Esophagus squamous epithelium (tissue), 5 donors: ENCODE results near the gene KAT6B. TPM values are rescaled to one million over a fixed set of nuclear protein-coding genes. Genes with fewer than 3 reads are reported as not detected.
A peak's percentile ranks its signal among the peaks of the same experiment; 100 is the strongest.

ENCODE experiments used
- DNase-seq: peaks from one replicate; lab custom pipeline; 2025; lab: John Stamatoyannopoulos, UW
- H3K27ac ChIP-seq, 4 donors: fragments of 200-600 bp; sonication (generic); one replicate each; pipeline ENCODE4 v1.5.1; 2016 to 2019; ENCODE audit warnings: mild to moderate bottlenecking in 1 of 4
- H3K27me3 ChIP-seq, 4 donors: fragments of 200-600 bp; sonication (generic); 1 replicate in 3 of 4; 2 replicates in 1 of 4; pipeline versions ENCODE4 v1.5.1 to v1.6.0; 2017 to 2021; ENCODE audit warnings: antibody characterized with exemption in 1 of 4
- H3K36me3 ChIP-seq, 3 donors: fragments of 200-600 bp; sonication (generic); one replicate each; pipeline ENCODE4 v1.5.1; 2016 to 2019
- H3K4me1 ChIP-seq, 3 donors: fragments of 200-600 bp; sonication (generic); one replicate each; pipeline ENCODE4 v1.5.1; 2017 to 2019
- H3K4me3 ChIP-seq, 4 donors: fragments of 200-600 bp; sonication (generic); 1 replicate in 3 of 4; 2 replicates in 1 of 4; pipeline ENCODE4 v1.5.1; 2016 to 2019; ENCODE audit warnings: mild to moderate bottlenecking in 2 of 4, moderate library complexity in 1 of 4
- H3K9me3 ChIP-seq, 3 donors: fragments of 200-600 bp; sonication (generic); one replicate each; pipeline ENCODE4 v1.5.1; 2016 to 2019
- POLR2A ChIP-seq, 4 donors: fragments of 450-650 bp; IDR thresholded peaks; one replicate each; pipeline ENCODE4 v1.6.1; 2017; ENCODE audit warnings: antibody characterized with exemption in 4 of 4, mild to moderate bottlenecking in 4 of 4, moderate library complexity in 3 of 4
- WGBS, 2 donors: methylation state at CpG; one replicate each; pipeline ENCODE4 v1.1.5; 2018; 5-methylcytosine and 5-hydroxymethylcytosine counted together
- intact Hi-C: fragments of 100-400 bp; cut with DNase I; formaldehyde crosslinking; loops from one replicate; pipeline ENCODE4 v1.15.0; 2022
- total RNA-seq, 4 donors: library from RNA; depleted of rRNA; stranded (reverse); fragments of >200 nt; gene quantifications; one replicate each; pipeline ENCODE4 v1.1.0, GENCODE V29; 2016
- TF ChIP-seq, protein P1 (sequence below), 6 experiments: fragments of 450-650 bp in 4 of 6; fragments of 200-600 bp in 2 of 6; sonication (generic) in 2 of 6; IDR thresholded peaks; one replicate each; pipeline ENCODE4 v1.5.1; 2016 to 2019; ENCODE audit warnings: antibody characterized with exemption in 6 of 6, mild to moderate bottlenecking in 4 of 6, moderate library complexity in 4 of 6
- donor health status: DM: yes; HTN: yes; CAD: no.

KAT6B gene
- total RNA-seq, 4 donors from 2014 or later = 13.1 to 48.8 (median 22.4) TPM

- Histone ChIP-seq H3K4me1 (peaks cover 0 to 30% (median 3%) of the 10 kb centered on the region in 3 donors), H3K27me3 (no peaks in the 10 kb centered on the region), H3K4me3 (no peak overlapping the region), H3K36me3 (peaks cover 0 to 82% (median 7%) of the 10 kb centered on the region in 3 donors), H3K27ac (peak overlapping the region; percentile 11 to 57 (median 24)), H3K9me3 (no peaks in the 10 kb centered on the region)
- TF ChIP-seq, protein P1, sequence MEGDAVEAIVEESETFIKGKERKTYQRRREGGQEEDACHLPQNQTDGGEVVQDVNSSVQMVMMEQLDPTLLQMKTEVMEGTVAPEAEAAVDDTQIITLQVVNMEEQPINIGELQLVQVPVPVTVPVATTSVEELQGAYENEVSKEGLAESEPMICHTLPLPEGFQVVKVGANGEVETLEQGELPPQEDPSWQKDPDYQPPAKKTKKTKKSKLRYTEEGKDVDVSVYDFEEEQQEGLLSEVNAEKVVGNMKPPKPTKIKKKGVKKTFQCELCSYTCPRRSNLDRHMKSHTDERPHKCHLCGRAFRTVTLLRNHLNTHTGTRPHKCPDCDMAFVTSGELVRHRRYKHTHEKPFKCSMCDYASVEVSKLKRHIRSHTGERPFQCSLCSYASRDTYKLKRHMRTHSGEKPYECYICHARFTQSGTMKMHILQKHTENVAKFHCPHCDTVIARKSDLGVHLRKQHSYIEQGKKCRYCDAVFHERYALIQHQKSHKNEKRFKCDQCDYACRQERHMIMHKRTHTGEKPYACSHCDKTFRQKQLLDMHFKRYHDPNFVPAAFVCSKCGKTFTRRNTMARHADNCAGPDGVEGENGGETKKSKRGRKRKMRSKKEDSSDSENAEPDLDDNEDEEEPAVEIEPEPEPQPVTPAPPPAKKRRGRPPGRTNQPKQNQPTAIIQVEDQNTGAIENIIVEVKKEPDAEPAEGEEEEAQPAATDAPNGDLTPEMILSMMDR (IDR thresholded peaks at IDR 0.05) = no peak
- no peak for TF ChIP-seq POLR2A (IDR thresholded peaks at IDR 0.05)
- intact Hi-C loops = no loop called here
- 54 to 63% methylated on average over 4 of the region's 4 CpGs for WGBS, 2 donors
- DNase-seq = no peak
Observed at GRCh38 chr10:74987339-74988053, 161.1 kb downstream of the KAT6B start.

DNA sequence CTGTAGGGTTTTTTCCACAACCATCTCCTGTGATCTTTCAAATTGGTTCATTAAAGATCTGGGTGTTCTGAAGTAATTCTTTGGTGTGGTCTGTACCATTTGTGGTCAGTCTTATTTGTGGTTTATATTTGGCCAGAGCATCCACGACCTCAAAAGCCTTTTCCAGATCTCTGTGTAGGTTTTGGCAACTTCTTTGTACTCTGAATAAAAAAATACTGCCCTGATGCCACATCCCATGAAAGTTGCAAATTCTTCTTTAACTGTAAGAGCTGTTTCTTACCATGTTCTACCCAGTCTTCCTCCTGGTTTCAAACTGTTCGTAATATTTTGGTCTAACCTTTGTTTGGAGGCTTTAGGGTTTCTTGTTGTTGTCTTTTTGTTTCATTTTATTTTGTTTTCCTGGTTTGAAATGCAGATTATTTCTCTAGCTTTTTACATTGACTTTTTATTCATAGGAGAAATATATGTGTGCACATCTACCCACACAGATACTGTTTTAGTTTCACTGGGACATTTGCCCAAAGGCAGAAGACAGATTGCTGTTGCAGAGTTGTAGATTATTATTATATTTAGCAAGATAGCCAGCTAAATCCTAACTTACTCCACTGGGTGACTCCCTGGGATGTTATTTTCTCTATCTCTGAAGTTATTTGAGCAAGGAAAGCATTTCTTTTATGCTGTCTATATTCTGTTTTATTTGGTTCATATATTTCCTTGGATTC is 161.8 kb downstream of the KAT6B start:
- no peak for DNase-seq
- Histone ChIP-seq H3K27me3 (no peaks in the 10 kb centered on the region), H3K36me3 (peaks cover 0 to 82% (median 7%) of the 10 kb centered on the region in 3 donors), H3K4me1 (peaks cover 0 to 30% (median 3%) of the 10 kb centered on the region in 3 donors), H3K27ac (peak overlapping the region in 2 of 4 donors; percentile 30 to 57), H3K9me3 (no peaks in the 10 kb centered on the region), H3K4me3 (no peak overlapping the region)
- TF ChIP-seq, protein P1 (IDR thresholded peaks at IDR 0.05) = no peak
- TF ChIP-seq POLR2A (IDR thresholded peaks at IDR 0.05) = no peak
- intact Hi-C loops = no loop called here
- 45 to 46% methylated on average over 2 of the region's 2 CpGs for WGBS, 2 donors

DNA sequence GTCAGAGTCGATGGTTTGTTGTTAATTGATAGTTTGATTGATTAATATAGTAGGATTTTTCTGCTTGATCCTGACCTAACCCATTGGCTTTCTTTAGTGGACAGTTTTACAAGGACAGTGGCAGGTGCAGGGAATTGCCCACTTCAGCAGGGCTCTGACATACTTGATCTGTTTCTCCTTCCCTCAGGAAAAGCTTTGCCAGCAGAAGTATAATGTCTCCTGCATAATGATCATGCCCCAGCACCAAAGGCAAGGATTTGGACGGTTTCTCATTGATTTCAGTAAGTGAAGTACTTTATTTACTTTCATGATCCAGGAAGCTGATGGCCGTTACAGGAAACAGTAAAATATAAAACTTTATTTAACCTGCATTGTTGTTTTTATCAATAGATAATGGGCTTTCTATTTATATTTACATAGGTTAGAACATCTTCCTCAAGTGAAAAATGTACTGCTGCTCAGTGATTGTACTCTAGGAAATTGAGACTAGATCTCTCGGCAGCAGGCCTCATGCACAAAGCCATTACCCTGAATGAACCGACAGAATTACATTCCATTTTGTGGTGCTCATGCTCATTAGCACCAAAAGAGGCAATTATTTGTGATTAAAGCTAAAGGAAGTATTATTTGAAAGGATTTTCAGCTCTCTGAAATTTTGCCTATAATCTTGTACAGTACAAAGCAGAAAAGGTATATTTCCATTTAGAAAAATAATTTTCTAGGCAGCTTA is 162.6 kb downstream of the KAT6B start:
- H3K4me3 ChIP-seq = no peak overlapping the region
- WGBS, 2 donors = 50 to 51% methylated on average over 5 of the region's 5 CpGs
- H3K36me3 ChIP-seq = peaks cover 0 to 81% (median 7%) of the 10 kb centered on the region in 3 donors
- peaks cover 0 to 30% (median 3%) of the 10 kb centered on the region in 3 donors for H3K4me1 ChIP-seq
- intact Hi-C loops = no loop called here
- TF ChIP-seq, protein P1 (IDR thresholded peaks at IDR 0.05) = no peak
- no peak for TF ChIP-seq POLR2A (IDR thresholded peaks at IDR 0.05)
- H3K9me3 ChIP-seq = no peaks in the 10 kb centered on the region
- H3K27ac ChIP-seq = peak overlapping the region in 2 of 4 donors; percentile 23 to 57
- no peaks in the 10 kb centered on the region for H3K27me3 ChIP-seq
- no peak for DNase-seq

- Histone ChIP-seq H3K9me3 (no peaks in the 10 kb centered on the region), H3K27me3 (no peaks in the 10 kb centered on the region), H3K36me3 (peaks cover 0 to 83% (median 0%) of the 10 kb centered on the region in 3 donors), H3K4me1 (peaks cover 0 to 30% (median 3%) of the 10 kb centered on the region in 3 donors), H3K27ac (no peak overlapping the region), H3K4me3 (no peak overlapping the region)
- TF ChIP-seq POLR2A (IDR thresholded peaks at IDR 0.05) = no peak
- TF ChIP-seq, protein P1 (IDR thresholded peaks at IDR 0.05) = peak in 4 of 6 experiments; percentile 33 to 67 (median 42)
- intact Hi-C loops = no loop called here
- no peak for DNase-seq
Observed at GRCh38 chr10:74991435-74991834, 165.0 kb downstream of the KAT6B start.
